ENCODE measurements around the gene PIGW.

PIGW gene, protein sequence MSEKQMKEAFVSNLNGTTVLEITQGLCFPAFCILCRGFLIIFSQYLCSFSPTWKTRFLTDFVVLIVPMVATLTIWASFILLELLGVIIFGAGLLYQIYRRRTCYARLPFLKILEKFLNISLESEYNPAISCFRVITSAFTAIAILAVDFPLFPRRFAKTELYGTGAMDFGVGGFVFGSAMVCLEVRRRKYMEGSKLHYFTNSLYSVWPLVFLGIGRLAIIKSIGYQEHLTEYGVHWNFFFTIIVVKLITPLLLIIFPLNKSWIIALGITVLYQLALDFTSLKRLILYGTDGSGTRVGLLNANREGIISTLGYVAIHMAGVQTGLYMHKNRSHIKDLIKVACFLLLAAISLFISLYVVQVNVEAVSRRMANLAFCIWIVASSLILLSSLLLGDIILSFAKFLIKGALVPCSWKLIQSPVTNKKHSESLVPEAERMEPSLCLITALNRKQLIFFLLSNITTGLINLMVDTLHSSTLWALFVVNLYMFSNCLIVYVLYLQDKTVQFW

DNA sequence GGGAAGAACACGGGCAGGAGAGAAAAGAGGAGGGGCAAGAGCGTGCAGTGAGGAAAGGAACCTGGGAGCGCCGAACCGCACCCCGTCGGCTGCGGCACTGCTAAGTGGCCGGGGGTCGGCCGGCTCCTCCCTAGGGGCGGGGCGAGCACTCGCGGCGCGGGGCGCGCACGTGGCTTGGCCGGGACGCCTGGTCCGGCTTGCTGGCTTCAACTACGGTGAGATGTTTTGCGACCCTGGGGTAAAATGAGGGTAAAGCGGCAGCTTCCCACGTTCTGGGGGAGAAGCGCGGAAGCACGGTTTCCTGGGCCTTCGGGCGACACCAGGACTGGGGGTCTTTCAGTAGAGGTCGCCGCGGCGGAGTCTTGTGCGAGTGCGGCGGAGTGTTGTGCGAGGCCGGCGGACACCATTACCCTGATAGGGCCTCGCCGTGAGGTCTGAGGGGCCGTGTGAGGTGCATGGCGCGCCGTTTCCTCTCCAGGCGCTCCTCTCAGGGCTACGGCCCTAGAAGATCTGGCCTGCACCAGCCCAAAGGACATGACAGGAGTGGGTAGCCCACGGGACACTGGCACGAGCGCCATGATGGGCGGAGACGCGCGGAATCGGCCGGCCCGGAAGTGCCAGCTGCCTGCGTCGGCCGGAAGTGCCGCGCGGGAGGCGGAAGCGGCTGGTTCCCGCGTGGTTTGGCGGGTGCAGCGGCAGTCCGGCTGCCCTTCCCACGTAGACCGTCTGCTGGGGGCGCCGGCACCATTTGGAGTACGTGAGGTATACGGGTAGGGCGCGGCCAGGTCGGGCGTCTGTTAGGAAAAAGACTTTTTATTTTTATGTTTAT is at the start of gene PIGW, which contains the start of gene MYO19:
TSS of gene PIGW (plus strand) at position 148 of the 829 bp plus-strand sequence. CDS start 2,115 bp downstream, outside the sequence.
TSS of gene MYO19 (minus strand) at position 29 of the 829 bp plus-strand sequence. CDS start 2,330 bp downstream, outside the sequence.
- Histone ChIP-seq H3K27ac (peak within 1 kb of the TSS; percentile 93), H3K9ac (peak within 1 kb of the TSS; percentile 47), H3K9me3 (ENCODE audit: control insufficient read depth, low read length) (no peaks in the 10 kb centered on the region), H3K4me2 (ENCODE audit: low read length) (peak within 1 kb of the TSS; percentile 85), H3K4me3 (ENCODE audit: low read depth, low read length) (peak within 1 kb of the TSS; percentile 80), H2AFZ (peak within 1 kb of the TSS; percentile 95), H3K36me3 (ENCODE audit: control insufficient read depth, insufficient read depth, low read length) (no peaks in the 10 kb centered on the region), H3K4me1 (peaks cover 5% of the 10 kb centered on the region), H3K27me3 (ENCODE audit: control insufficient read depth, insufficient read depth, low read length) (no peaks in the 10 kb centered on the region), H3K79me2 (peaks cover 3% of the 10 kb centered on the region)
- TF ChIP-seq, protein P1, sequence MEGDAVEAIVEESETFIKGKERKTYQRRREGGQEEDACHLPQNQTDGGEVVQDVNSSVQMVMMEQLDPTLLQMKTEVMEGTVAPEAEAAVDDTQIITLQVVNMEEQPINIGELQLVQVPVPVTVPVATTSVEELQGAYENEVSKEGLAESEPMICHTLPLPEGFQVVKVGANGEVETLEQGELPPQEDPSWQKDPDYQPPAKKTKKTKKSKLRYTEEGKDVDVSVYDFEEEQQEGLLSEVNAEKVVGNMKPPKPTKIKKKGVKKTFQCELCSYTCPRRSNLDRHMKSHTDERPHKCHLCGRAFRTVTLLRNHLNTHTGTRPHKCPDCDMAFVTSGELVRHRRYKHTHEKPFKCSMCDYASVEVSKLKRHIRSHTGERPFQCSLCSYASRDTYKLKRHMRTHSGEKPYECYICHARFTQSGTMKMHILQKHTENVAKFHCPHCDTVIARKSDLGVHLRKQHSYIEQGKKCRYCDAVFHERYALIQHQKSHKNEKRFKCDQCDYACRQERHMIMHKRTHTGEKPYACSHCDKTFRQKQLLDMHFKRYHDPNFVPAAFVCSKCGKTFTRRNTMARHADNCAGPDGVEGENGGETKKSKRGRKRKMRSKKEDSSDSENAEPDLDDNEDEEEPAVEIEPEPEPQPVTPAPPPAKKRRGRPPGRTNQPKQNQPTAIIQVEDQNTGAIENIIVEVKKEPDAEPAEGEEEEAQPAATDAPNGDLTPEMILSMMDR (IDR thresholded peaks at IDR 0.05), result peak; percentile 17

GRCh38 chr17:36485027-36485426 is 49.8 kb upstream of the PIGW start:
- Histone ChIP-seq H3K27me3 (ENCODE audit: control insufficient read depth, insufficient read depth, low read length) (no peaks in the 10 kb centered on the region), H3K36me3 (ENCODE audit: control insufficient read depth, insufficient read depth, low read length) (no peaks in the 10 kb centered on the region), H3K9me3 (ENCODE audit: control insufficient read depth, low read length) (no peaks in the 10 kb centered on the region), H3K9ac (no peak overlapping the region), H3K79me2 (peaks cover 10% of the 10 kb centered on the region), H2AFZ (no peak overlapping the region), H3K4me1 (peaks cover 5% of the 10 kb centered on the region), H3K4me2 (ENCODE audit: low read length) (no peak overlapping the region), H3K27ac (no peak overlapping the region), H3K4me3 (ENCODE audit: low read depth, low read length) (no peak overlapping the region)
- TF ChIP-seq, protein P1 (IDR thresholded peaks at IDR 0.05), result no peak

DNA sequence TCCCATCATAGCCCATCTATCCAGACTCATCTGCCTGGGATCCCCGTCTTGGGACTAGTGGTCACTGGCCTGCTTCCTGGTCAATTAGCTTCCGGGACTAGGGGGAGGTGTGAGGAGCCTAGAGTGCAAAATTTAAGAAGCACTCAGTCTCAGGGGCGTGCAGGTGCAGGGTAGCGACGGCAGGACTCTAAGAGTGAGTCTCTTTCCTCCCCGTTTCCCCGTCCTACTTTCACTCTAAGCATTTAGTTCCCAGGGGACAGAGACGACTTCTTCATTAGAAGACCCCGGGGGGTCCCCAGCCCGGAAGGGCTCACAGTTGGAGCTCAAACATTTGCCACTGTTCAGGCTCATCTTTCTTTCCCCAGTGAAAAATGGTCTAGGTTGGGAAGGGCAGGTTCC is 49.0 kb upstream of the PIGW start:
- H2AFZ ChIP-seq, result peak overlapping the region; percentile 90
- H3K27me3 ChIP-seq (ENCODE audit: control insufficient read depth, insufficient read depth, low read length), result no peaks in the 10 kb centered on the region
- H3K4me3 ChIP-seq (ENCODE audit: low read depth, low read length), result peak overlapping the region; percentile 73
- H3K36me3 ChIP-seq (ENCODE audit: control insufficient read depth, insufficient read depth, low read length), result no peaks in the 10 kb centered on the region
- TF ChIP-seq, protein P1 (IDR thresholded peaks at IDR 0.05), result no peak
- H3K9me3 ChIP-seq (ENCODE audit: control insufficient read depth, low read length), result no peaks in the 10 kb centered on the region
- H3K4me2 ChIP-seq (ENCODE audit: low read length), result peak overlapping the region; percentile 79
- H3K4me1 ChIP-seq, result peaks cover 5% of the 10 kb centered on the region
- H3K27ac ChIP-seq, result no peak overlapping the region
- peaks cover 10% of the 10 kb centered on the region for H3K79me2 ChIP-seq
- no peak overlapping the region for H3K9ac ChIP-seq

- peaks cover 5% of the 10 kb centered on the region for H3K4me1 ChIP-seq
- no peaks in the 10 kb centered on the region for H3K9me3 ChIP-seq (ENCODE audit: control insufficient read depth, low read length)
- no peaks in the 10 kb centered on the region for H3K27me3 ChIP-seq (ENCODE audit: control insufficient read depth, insufficient read depth, low read length)
- peak within 1 kb of the TSS; percentile 58 for H3K27ac ChIP-seq
- TF ChIP-seq, protein P1 (IDR thresholded peaks at IDR 0.05), result no peak
- peak within 1 kb of the TSS; percentile 79 for H3K4me2 ChIP-seq (ENCODE audit: low read length)
- H3K36me3 ChIP-seq (ENCODE audit: control insufficient read depth, insufficient read depth, low read length), result no peaks in the 10 kb centered on the region
- peak within 1 kb of the TSS; percentile 64 for H3K9ac ChIP-seq
- H3K79me2 ChIP-seq, result peaks cover 10% of the 10 kb centered on the region
- peak within 1 kb of the TSS; percentile 73 for H3K4me3 ChIP-seq (ENCODE audit: low read depth, low read length)
- H2AFZ ChIP-seq, result peak within 1 kb of the TSS; percentile 90
Observed at GRCh38 chr17:36486204-36487194, 48.3 kb upstream of the PIGW start, which contains the start of gene ZNHIT3. Gene ZNHIT3 (plus strand): TSS chr17:36486681. CDS start chr17:36486700, 19 bp downstream.

Data from parathyroid adenoma (tissue), 2 donors.